Loucy (cell line): ENCODE data around the gene CABLES1.

Experiments used
- H2AFZ ChIP-seq: fragments of 200-600 bp; sonication (generic); 2 replicates; pipeline ENCODE4 v1.6.0; 2016; ENCODE audit warnings: antibody characterized with exemption, mild to moderate bottlenecking, low read length, moderate library complexity
- H3F3A ChIP-seq: fragments of 200-600 bp; 2 replicates; pipeline ENCODE4 v1.6.0; 2016; ENCODE audit warnings: antibody characterized with exemption, low read depth, mild to moderate bottlenecking
- H3K27me3 ChIP-seq: fragments of 200-600 bp; sonication (generic); 2 replicates; pipeline ENCODE4 v1.6.1; 2014; ENCODE audit warnings: low read length, mild to moderate bottlenecking; ENCODE audit not compliant: insufficient read depth, poor library complexity, severe bottlenecking
- H3K36me3 ChIP-seq: fragments of 200-600 bp; sonication (generic); 2 replicates; pipeline ENCODE4 v1.6.1; 2016; ENCODE audit warnings: low read length; ENCODE audit not compliant: insufficient read depth
- H3K4me1 ChIP-seq: fragments of 200-600 bp; sonication (generic); 2 replicates; pipeline ENCODE4 v1.5.1; 2014; ENCODE audit warnings: low read length, mild to moderate bottlenecking; ENCODE audit not compliant: insufficient read depth, poor library complexity, severe bottlenecking
- H3K4me2 ChIP-seq: fragments of 200-600 bp; sonication (generic); 2 replicates; pipeline ENCODE4 v1.6.0; 2014; ENCODE audit warnings: antibody characterized with exemption, low read length, low read depth, mild to moderate bottlenecking; ENCODE audit not compliant: poor library complexity, severe bottlenecking
- H3K4me3 ChIP-seq: fragments of 200-600 bp; sonication (generic); 2 replicates; pipeline ENCODE4 v1.5.1; 2014; ENCODE audit warnings: low read length, mild to moderate bottlenecking, mixed read lengths; ENCODE audit not compliant: poor library complexity, severe bottlenecking
- H3K79me2 ChIP-seq: fragments of 200-600 bp; sonication (generic); 2 replicates; pipeline ENCODE4 v1.6.1; 2014; ENCODE audit warnings: low read length; ENCODE audit not compliant: insufficient read depth
- H3K9ac ChIP-seq: fragments of 200-600 bp; sonication (generic); 2 replicates; pipeline ENCODE4 v1.6.0; 2014; ENCODE audit warnings: mild to moderate bottlenecking, low read depth, low read length, moderate library complexity; ENCODE audit not compliant: poor library complexity, severe bottlenecking
- H3K9me2 ChIP-seq: fragments of 200-600 bp; sonication (generic); replicated peaks from 2 replicates; pipeline ENCODE4 v1.6.1; 2016; ENCODE audit warnings: low read depth, low read length, mixed read lengths
- H3K9me3 ChIP-seq: fragments of 200-600 bp; sonication (generic); 2 replicates; pipeline ENCODE4 v1.6.1; 2014; ENCODE audit warnings: mild to moderate bottlenecking, antibody characterized with exemption, low read length, low read depth; ENCODE audit not compliant: insufficient read depth
- H4K20me1 ChIP-seq: fragments of 200-600 bp; sonication (generic); 2 replicates; pipeline ENCODE4 v1.6.0; 2014; ENCODE audit warnings: antibody characterized with exemption, low read length, mild to moderate bottlenecking; ENCODE audit not compliant: insufficient read depth, poor library complexity, severe bottlenecking
- CTCF ChIP-seq: fragments of 200-600 bp; sonication (generic); conservative IDR thresholded peaks from 2 replicates; pipeline ENCODE4 v1.5.1; 2014; ENCODE audit warnings: mild to moderate bottlenecking, antibody characterized with exemption, low read length
- EZH2phosphoT487 ChIP-seq: fragments of 200-600 bp; IDR thresholded peaks from 2 replicates; pipeline ENCODE4 v1.6.1; 2018; ENCODE audit warnings: antibody characterized with exemption, mild to moderate bottlenecking, moderate library complexity, borderline replicate concordance

CABLES1 gene

GRCh38 chr18:23291456-23292205, 156.3 kb downstream of the CABLES1 start:
- no peaks in the 10 kb centered on the region for H4K20me1 ChIP-seq

GRCh38 chr18:23300231-23300805, 165.0 kb downstream of the CABLES1 start:
- H3F3A ChIP-seq, result peaks cover 6% of the 10 kb centered on the region; the same call in 1 of the 2 replicates
- H3K9me3 ChIP-seq, result no peaks in the 10 kb centered on the region
- H3K4me1 ChIP-seq, result peaks cover 55% of the 10 kb centered on the region
- no peak overlapping the region for H3K9ac ChIP-seq
- H3K79me2 ChIP-seq, result no peaks in the 10 kb centered on the region
- H3K4me3 ChIP-seq, result no peak overlapping the region
- H3K9me2 ChIP-seq, result no peaks in the 10 kb centered on the region
- TF ChIP-seq CTCF (no peak), EZH2phosphoT487 (no peak)
- no peaks in the 10 kb centered on the region for H4K20me1 ChIP-seq
- H3K4me2 ChIP-seq, result no peak overlapping the region
- no peak overlapping the region for H2AFZ ChIP-seq
- H3K36me3 ChIP-seq, result no peaks in the 10 kb centered on the region
- H3K27me3 ChIP-seq, result no peaks in the 10 kb centered on the region

More at GRCh38 chr18:23291456-23292205, 156.3 kb downstream of the CABLES1 start:
- Histone ChIP-seq H3K36me3 (no peaks in the 10 kb centered on the region), H3K4me2 (no peak overlapping the region), H3K9me2 (no peaks in the 10 kb centered on the region), H3F3A (peaks cover 3% of the 10 kb centered on the region; the same call in 1 of the 2 replicates), H3K9me3 (no peaks in the 10 kb centered on the region), H3K27me3 (no peaks in the 10 kb centered on the region), H3K4me1 (peaks cover 10% of the 10 kb centered on the region), H3K4me3 (no peak overlapping the region), H3K79me2 (no peaks in the 10 kb centered on the region), H2AFZ (no peak overlapping the region), H3K9ac (no peak overlapping the region)
- TF ChIP-seq CTCF, result no peak
- no peak for TF ChIP-seq EZH2phosphoT487

GRCh38 chr18:23301972-23302371, 166.7 kb downstream of the CABLES1 start:
- Histone ChIP-seq H3K4me2 (no peak overlapping the region), H3K9me3 (no peaks in the 10 kb centered on the region), H3K79me2 (no peaks in the 10 kb centered on the region), H3K9ac (no peak overlapping the region), H3F3A (peaks cover 7% of the 10 kb centered on the region; the same call in 1 of the 2 replicates), H4K20me1 (no peaks in the 10 kb centered on the region), H3K4me3 (no peak overlapping the region), H3K27me3 (no peaks in the 10 kb centered on the region), H3K9me2 (no peaks in the 10 kb centered on the region), H2AFZ (no peak overlapping the region), H3K4me1 (peaks cover 56% of the 10 kb centered on the region), H3K36me3 (no peaks in the 10 kb centered on the region)
- TF ChIP-seq CTCF, result no peak
- no peak for TF ChIP-seq EZH2phosphoT487
